PC-3 (cell line): ENCODE results near the gene SLC12A5.

Experiments used
- EZH2 ChIP-seq: fragments of 300-600 bp; sonication (generic); IDR thresholded peaks from one replicate; pipeline ENCODE4 v1.6.1; 2017; ENCODE audit warnings: antibody characterized with exemption, mild to moderate bottlenecking, low read length; ENCODE audit not compliant: unreplicated experiment
- EZH2phosphoT487 ChIP-seq: fragments of 300-600 bp; sonication (generic); IDR thresholded peaks from 2 replicates; pipeline ENCODE4 v1.6.1; 2018; ENCODE audit warnings: mild to moderate bottlenecking, antibody characterized with exemption, low read length, borderline replicate concordance

- TF ChIP-seq EZH2 = no peak
- TF ChIP-seq EZH2phosphoT487 = no peak
Observed at GRCh38 chr20:46004889-46005473, 24.0 kb upstream of the SLC12A5 start.
